Activated CD8-positive, alpha-beta memory T cell treated with anti-CD3 and anti-CD28 coated beads, Interleukin-2, amount 50 U/mL, for 24 hours (primary cell): ENCODE results near the gene NXT1.
"Not testable (repeated sequence)": the region's sequence is repeated elsewhere in the genome, so short reads cannot be mapped to it uniquely, and the experiment has no call there.

ENCODE experiments used
- DNase-seq: peaks from one replicate; pipeline ENCODE4 v3.0.0-alpha.2; 2020; ENCODE audit errors: extremely low read depth

NXT1 gene

GRCh38 chr20:23331450-23332350 lies 18.9 kb upstream of the NXT1 start:
- no peak for DNase-seq

- DNase-seq = no peak
Measured at GRCh38 chr20:23332467-23332866, 18.1 kb upstream of the NXT1 start.

GRCh38 chr20:23334111-23334510 lies 16.5 kb upstream of the NXT1 start:
- no peak for DNase-seq

GRCh38 chr20:23335521-23335920 lies 15.1 kb upstream of the NXT1 start:
- no peak for DNase-seq

DNA sequence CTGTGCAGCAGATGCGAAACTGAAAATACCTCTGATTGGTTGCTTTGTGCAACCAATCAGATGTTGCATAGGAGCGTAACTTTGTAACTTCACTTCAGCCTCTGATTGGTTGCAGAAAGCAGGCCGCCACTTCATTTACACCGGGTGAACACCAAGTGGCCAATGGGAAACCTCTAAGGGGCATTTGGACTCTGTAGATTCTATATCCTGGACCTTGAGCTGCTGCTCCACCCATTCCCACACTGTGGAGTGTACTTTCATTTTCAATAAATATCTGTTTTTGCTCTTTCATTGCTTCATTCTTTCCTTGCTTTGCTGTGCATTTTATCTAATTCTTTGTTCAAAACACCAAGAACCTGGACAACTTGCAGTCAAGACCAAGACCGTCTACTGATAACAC lies 14.1 kb upstream of the NXT1 start:
- DNase-seq = no peak

DNA sequence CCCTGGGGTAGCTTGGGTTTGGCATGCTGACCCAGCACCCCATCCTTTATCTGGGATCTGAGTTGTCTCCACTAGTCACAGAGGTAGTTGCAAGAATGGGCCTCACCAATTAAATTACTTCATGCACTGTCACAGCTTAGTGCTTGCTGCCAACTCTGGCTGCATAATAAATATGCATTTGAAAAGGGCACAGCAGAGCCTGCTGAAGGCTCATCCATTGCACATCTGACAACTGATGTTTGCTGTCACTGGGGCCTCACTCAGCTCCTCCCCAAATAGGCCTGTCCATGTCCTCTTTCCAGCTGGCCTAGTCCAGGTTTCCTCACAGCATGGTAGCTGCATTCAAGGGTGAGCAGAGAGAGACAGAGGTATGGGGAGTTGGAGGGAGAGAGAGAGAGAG lies 13.3 kb upstream of the NXT1 start:
- no peak for DNase-seq

DNA sequence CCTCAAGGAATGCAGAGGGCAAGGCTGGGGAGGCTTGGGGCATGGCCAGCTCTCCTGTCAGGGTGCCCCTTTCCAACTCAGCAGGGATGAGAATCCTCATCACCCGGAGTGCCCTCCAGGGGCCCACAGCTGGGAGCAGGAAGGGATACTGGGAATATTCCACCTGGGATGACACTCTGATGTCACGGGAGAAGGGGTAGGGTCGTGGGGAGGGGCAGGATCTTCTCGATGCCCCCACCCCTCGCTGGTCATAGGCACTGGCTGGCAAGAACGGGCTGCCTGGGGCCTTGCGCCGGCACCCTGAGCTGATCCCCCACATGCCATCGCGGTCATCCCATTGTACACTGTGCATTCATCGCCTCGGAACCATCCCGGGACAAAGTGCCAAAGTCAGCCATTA lies 10.6 kb upstream of the NXT1 start:
- DNase-seq = no peak

GRCh38 chr20:23340524-23340923 lies 10.1 kb upstream of the NXT1 start:
- DNase-seq = no peak

DNA sequence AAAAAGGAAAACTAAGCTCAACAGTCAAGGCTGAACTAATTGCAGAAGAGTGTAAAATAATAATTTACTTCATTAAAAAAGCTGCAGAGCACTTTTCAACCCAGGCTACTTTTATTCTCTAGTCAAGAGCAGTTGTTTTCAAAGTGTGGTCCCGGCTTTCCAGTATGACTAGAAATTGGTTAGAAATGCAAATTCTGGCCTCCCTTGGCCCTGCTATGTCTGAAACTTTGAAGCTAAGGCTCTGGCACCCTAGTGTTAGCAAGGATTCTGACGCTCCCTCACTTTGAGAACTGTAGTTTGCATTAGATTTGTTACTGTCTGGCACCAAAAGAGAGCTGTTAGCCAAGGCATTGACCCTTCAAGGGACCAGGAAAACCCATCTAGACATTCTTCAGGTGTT lies 9.5 kb upstream of the NXT1 start:
- no peak for DNase-seq

DNA sequence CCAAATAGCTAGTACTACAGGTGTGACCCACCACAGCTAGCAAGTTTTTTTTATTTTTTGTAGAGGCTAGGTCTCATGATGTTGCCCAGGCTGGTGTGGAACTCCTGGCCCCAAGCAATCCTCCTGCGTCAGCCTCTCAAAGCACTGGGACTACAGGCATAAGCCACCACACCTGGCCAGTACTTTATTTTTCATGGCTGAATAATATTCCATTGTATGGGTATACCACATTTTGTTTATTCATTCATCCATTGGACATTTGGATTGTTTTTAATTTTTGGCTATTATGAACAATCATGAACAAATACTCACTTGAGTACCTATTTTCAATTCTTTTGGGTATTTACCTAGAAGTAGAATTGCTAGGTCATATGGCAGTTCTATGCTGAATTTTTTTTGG lies 7.0 kb upstream of the NXT1 start:
- DNase-seq = no peak

DNA sequence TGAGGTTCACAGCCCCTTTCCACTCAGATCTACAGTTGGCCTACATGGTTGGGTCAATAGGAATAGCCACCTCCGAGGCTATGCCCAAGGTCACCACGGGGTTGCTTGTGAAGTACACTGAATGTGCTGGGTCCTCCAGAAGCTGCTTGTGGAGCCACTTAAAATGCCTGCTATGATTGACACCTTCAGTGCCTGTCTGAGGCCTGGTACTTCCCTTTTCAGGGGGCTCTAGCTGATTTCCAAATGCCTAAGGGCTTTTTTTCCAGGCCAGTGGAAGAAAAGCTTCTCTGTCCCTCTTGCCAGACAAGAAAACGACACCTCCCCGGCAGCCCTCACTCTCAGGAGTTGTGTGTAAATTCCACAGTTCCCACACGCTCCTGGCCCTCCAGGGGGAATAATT lies 6.3 kb upstream of the NXT1 start:
- no peak for DNase-seq

- DNase-seq = no peak
Measured at GRCh38 chr20:23346002-23346401, 4.6 kb upstream of the NXT1 start.

GRCh38 chr20:23347791-23348190 lies 2.8 kb upstream of the NXT1 start:
- DNase-seq = no peak

GRCh38 chr20:23348510-23348909 lies 2.1 kb upstream of the NXT1 start:
- DNase-seq = not testable (repeated sequence)

DNA sequence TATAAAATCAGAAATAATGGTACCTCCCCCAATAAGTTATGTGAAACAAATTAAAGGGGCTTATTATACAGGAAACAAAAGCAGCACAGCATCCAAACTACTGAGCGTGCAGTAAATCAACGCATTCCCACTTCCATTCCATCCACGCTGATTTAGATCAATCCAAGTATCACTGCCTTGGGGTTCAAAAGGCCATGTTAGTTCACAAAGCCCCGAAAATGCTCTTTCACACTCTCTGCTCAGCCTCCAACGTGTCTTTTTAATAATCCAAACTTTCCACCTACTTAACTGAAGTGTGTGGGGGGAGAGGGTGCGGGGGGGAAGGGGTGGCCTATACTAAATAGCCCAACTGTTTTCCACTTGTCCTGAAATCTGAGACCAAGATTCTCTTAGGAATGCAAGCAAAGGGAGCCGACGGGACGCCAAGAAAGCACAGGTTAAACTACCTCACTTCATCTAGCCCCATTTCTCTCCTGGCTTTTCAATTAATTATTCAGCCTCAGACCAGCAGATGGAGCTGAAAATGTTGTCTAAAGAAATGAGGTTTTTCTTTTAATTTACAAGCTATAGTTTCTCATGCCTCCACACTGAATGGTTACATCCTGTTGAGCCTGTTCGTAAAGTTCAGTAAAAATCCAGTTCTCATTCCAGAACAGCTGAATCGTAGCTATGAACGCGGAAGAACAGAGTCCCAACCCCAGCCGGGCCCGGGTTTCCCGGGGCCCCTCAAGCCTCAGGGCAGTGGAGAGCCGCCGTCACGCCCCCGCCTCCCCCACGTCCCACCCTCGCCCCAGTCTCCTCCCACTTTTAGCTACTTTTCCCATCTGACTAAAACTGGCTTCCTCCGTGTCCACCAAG lies 1.0 kb upstream of the NXT1 start:
- peak; percentile 50 for DNase-seq

GRCh38 chr20:23350904-23351838 lies 580 bp downstream of the NXT1 start:
- no peak for DNase-seq

GRCh38 chr20:23356203-23356602 lies 5.6 kb downstream of the NXT1 start:
- DNase-seq = no peak

- peak; percentile 99 for DNase-seq
Measured at GRCh38 chr20:23357767-23358562, 7.4 kb downstream of the NXT1 start.

DNA sequence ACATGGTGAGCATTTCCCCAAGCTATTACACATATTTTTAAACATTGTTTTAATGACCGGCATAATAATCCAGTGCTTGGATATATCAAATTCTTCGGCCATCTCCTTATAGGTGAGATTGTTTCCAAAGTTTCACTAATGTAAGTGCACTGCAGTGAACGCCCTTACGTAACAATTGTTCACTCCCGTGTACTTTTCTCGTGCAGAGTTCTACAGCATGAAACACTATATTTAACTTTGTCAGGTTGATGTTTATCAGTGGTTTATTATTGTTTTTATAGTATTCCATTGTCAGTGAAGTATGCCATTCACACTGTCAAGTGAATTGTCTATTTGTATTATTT lies 7.9 kb downstream of the NXT1 start:
- DNase-seq = no peak

- no peak for DNase-seq
Measured at GRCh38 chr20:23358923-23359593, 8.5 kb downstream of the NXT1 start.

DNA sequence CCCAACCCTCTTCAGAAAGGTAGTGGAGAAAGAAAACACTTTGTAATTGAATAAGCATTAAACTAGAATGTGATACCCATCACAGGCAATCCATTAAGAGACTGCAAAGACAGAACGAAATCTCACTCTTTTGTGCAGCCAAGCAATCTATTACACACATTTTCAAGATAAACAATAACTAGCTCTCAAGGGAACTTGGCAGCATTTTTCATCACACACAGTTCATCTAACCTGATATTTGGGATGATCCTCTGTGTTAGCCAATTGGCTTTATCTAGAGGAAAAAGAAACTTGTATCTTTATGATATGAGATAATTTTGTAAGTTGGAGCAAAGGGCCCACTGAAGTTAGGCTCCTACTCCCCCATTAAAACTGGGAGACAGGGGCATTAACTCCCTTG lies 9.9 kb downstream of the NXT1 start:
- no peak for DNase-seq
